Inferior parietal cortex (tissue), 1 donor: ENCODE results near the gene P2RX5.

Source experiments
- DNase-seq: peaks from one replicate; pipeline ENCODE4 v3.0.0-alpha.2; 2016; ENCODE audit errors: extremely low spot score

The P2RX5 gene

GRCh38 chr17:3657588-3657869, 38.4 kb downstream of the P2RX5 start:
- DNase-seq, result no peak

GRCh38 chr17:3656755-3657587, 39.0 kb downstream of the P2RX5 start:
- no peak for DNase-seq

GRCh38 chr17:3656353-3656752, 39.6 kb downstream of the P2RX5 start:
- DNase-seq, result no peak

GRCh38 chr17:3655766-3656165, 40.2 kb downstream of the P2RX5 start:
- DNase-seq, result no peak

- peak; percentile 53 for DNase-seq
Observed at GRCh38 chr17:3647769-3648555, 48.0 kb downstream of the P2RX5 start.

- DNase-seq, result no peak
Observed at GRCh38 chr17:3647251-3647650, 48.7 kb downstream of the P2RX5 start.

- DNase-seq, result no peak
Observed at GRCh38 chr17:3645310-3645709, 50.6 kb downstream of the P2RX5 start.

GRCh38 chr17:3643889-3644349, 52.0 kb downstream of the P2RX5 start:
- DNase-seq, result no peak

- no peak for DNase-seq
Observed at GRCh38 chr17:3641717-3642486, 54.1 kb downstream of the P2RX5 start.

GRCh38 chr17:3641014-3641413, 54.9 kb downstream of the P2RX5 start:
- DNase-seq, result no peak

- DNase-seq, result no peak
Observed at GRCh38 chr17:3639981-3640596, 55.9 kb downstream of the P2RX5 start.

GRCh38 chr17:3636908-3637373, 59.0 kb downstream of the P2RX5 start:
- no peak for DNase-seq

- DNase-seq, result peak; percentile 97
Observed at GRCh38 chr17:3636154-3636907, 59.6 kb downstream of the P2RX5 start, which contains the start of the genes CTNS and SHPK. Gene CTNS (plus strand): TSS chr17:3636760. CDS start chr17:3640207, 3,447 bp downstream. Gene SHPK (minus strand): TSS chr17:3636250. CDS start chr17:3636219, 31 bp downstream.

- no peak for DNase-seq
Observed at GRCh38 chr17:3635474-3636153, 60.3 kb downstream of the P2RX5 start.

GRCh38 chr17:3632287-3632686, 63.7 kb downstream of the P2RX5 start:
- no peak for DNase-seq

GRCh38 chr17:3630781-3631180, 65.2 kb downstream of the P2RX5 start:
- DNase-seq, result no peak

- DNase-seq, result no peak
Observed at GRCh38 chr17:3627769-3628167, 68.2 kb downstream of the P2RX5 start.

- no peak for DNase-seq
Observed at GRCh38 chr17:3626831-3627768, 68.9 kb downstream of the P2RX5 start.
